Liver (tissue), 9 donors: ENCODE results near the gene SGIP1. TPM values are rescaled to one million over a fixed set of nuclear protein-coding genes. Genes with fewer than 3 reads are reported as not detected.

Source experiments
- DNase-seq: peaks from one replicate; pipeline ENCODE4 v3.0.0-alpha.2; 2017; ENCODE audit warnings: low spot score
- H3K27ac ChIP-seq, 2 donors: one replicate each; pipeline ENCODE4 v1.7.0; 2013; ENCODE audit warnings: inconsistent platforms in 2 of 2, low read length in 2 of 2, control low read depth in 1 of 2, low read depth in 1 of 2, mild to moderate bottlenecking in 1 of 2
- H3K27me3 ChIP-seq, 4 donors: one replicate each; pipeline versions ENCODE4 v1.6.1 to v1.7.0; 2013; ENCODE audit warnings: low read length in 3 of 4, inconsistent platforms in 1 of 4, mild to moderate bottlenecking in 1 of 4, moderate library complexity in 1 of 4; ENCODE audit not compliant: control insufficient read depth in 4 of 4, insufficient read depth in 4 of 4
- H3K36me3 ChIP-seq, 4 donors: one replicate each; pipeline versions ENCODE4 v1.6.1 to v1.7.0; 2013; ENCODE audit warnings: low read length in 3 of 4, mild to moderate bottlenecking in 3 of 4, low read depth in 1 of 4, moderate library complexity in 1 of 4; ENCODE audit not compliant: control insufficient read depth in 4 of 4, insufficient read depth in 3 of 4
- H3K4me1 ChIP-seq, 4 donors: one replicate each; pipeline versions ENCODE4 v1.6.1 to v1.7.0; 2013; ENCODE audit warnings: low read length in 3 of 4, mild to moderate bottlenecking in 3 of 4, moderate library complexity in 1 of 4; ENCODE audit not compliant: control insufficient read depth in 4 of 4, insufficient read depth in 4 of 4
- H3K4me3 ChIP-seq, 3 donors: one replicate each; pipeline versions ENCODE4 v1.6.1 to v1.7.0; 2013; ENCODE audit warnings: low read length in 3 of 3, control low read depth in 1 of 3, low read depth in 1 of 3, mild to moderate bottlenecking in 1 of 3
- H3K9ac ChIP-seq, 2 donors: one replicate each; pipeline ENCODE4 v1.7.0; 2013; ENCODE audit warnings: low read length in 2 of 2, mild to moderate bottlenecking in 2 of 2, moderate library complexity in 2 of 2, control low read depth in 1 of 2, low read depth in 1 of 2
- H3K9me3 ChIP-seq, 4 donors: one replicate each; pipeline versions ENCODE4 v1.6.1 to v1.7.0; 2013; ENCODE audit warnings: low read length in 3 of 4; ENCODE audit not compliant: control insufficient read depth in 4 of 4
- ATF3 ChIP-seq: IDR thresholded peaks from 2 replicates; pipeline ENCODE4 v1.6.1; 2016; ENCODE audit warnings: antibody characterized with exemption
- CTCF ChIP-seq: fragments of 150-350 bp; IDR thresholded peaks from 2 replicates; pipeline ENCODE4 v1.5.1; 2017; ENCODE audit warnings: improper control_type of control experiment, low read depth, low read length; ENCODE audit not compliant: missing input control
- EGR1 ChIP-seq, 2 donors: IDR thresholded peaks; 2 replicates each; pipeline ENCODE4 v1.6.1; 2016 to 2018; ENCODE audit warnings: antibody characterized with exemption in 2 of 2, low read depth in 2 of 2
- FOXA1 ChIP-seq: IDR thresholded peaks from 2 replicates; pipeline ENCODE4 v1.6.1; 2016; ENCODE audit warnings: antibody characterized with exemption
- FOXA2 ChIP-seq: IDR thresholded peaks from 2 replicates; pipeline ENCODE4 v1.6.1; 2016; ENCODE audit warnings: antibody characterized with exemption
- GABPA ChIP-seq, 2 donors: IDR thresholded peaks in 1 of 2; conservative IDR thresholded peaks in 1 of 2; 2 replicates each; pipeline ENCODE4 v1.6.1; 2016; ENCODE audit warnings: antibody characterized with exemption in 2 of 2, mild to moderate bottlenecking in 1 of 2, moderate library complexity in 1 of 2
- HNF4A ChIP-seq, 2 donors: conservative IDR thresholded peaks; 2 replicates each; pipeline ENCODE4 v1.6.1; 2016; ENCODE audit warnings: antibody characterized with exemption in 2 of 2, mild to moderate bottlenecking in 2 of 2
- HNF4G ChIP-seq: IDR thresholded peaks from 2 replicates; pipeline ENCODE4 v1.6.1; 2016; ENCODE audit warnings: antibody characterized with exemption
- JUND ChIP-seq, 2 donors: IDR thresholded peaks; 2 replicates each; pipeline ENCODE4 v1.6.1; 2016; ENCODE audit warnings: antibody characterized with exemption in 2 of 2
- MAX ChIP-seq: IDR thresholded peaks from 2 replicates; pipeline ENCODE4 v1.6.1; 2016; ENCODE audit warnings: antibody characterized with exemption
- NR2F2 ChIP-seq: IDR thresholded peaks from 2 replicates; pipeline ENCODE4 v1.6.1; 2016; ENCODE audit warnings: antibody characterized with exemption
- RAD21 ChIP-seq, 2 donors: IDR thresholded peaks; 2 replicates each; pipeline ENCODE4 v1.6.1; 2016; ENCODE audit warnings: antibody characterized with exemption in 2 of 2, mild to moderate bottlenecking in 2 of 2
- REST ChIP-seq: IDR thresholded peaks from 2 replicates; pipeline ENCODE4 v1.6.1; 2016; ENCODE audit warnings: antibody characterized with exemption, mild to moderate bottlenecking
- RXRA ChIP-seq, 2 donors: IDR thresholded peaks; 2 replicates each; pipeline ENCODE4 v1.6.1; 2017 to 2018; ENCODE audit warnings: antibody characterized with exemption in 2 of 2, mild to moderate bottlenecking in 1 of 2
- SP1 ChIP-seq: IDR thresholded peaks from 2 replicates; pipeline ENCODE4 v1.6.1; 2018; ENCODE audit warnings: antibody characterized with exemption, mild to moderate bottlenecking
- TAF1 ChIP-seq: conservative IDR thresholded peaks from 2 replicates; pipeline ENCODE4 v1.6.1; 2016; ENCODE audit warnings: antibody characterized with exemption, mild to moderate bottlenecking
- YY1 ChIP-seq: IDR thresholded peaks from 2 replicates; pipeline ENCODE4 v1.6.1; 2016; ENCODE audit warnings: antibody characterized with exemption, mild to moderate bottlenecking
- ZBTB33 ChIP-seq: IDR thresholded peaks from 2 replicates; pipeline ENCODE4 v1.6.1; 2016; ENCODE audit warnings: antibody characterized with exemption
- WGBS: extraction: QIAGEN DNeasy Blood & Tissue Kit; methylation state at CpG from one replicate; pipeline ENCODE4 v1.1.7; 2013; 5-methylcytosine and 5-hydroxymethylcytosine counted together
- polyA plus RNA-seq, 2 donors: library from polyadenylated mRNA; stranded (reverse) in 1 of 2; unstranded in 1 of 2; fragments of 200-250 nt in 1 of 2; fragments of >200 nt in 1 of 2; fragmentation: Nextera tagmentation in 1 of 2; extraction: Ambion mirVana in 1 of 2; gene quantifications; one replicate each; pipeline versions ENCODE4 v1.2.1 to v1.2.3, GENCODE V29; 2013 to 2015
- total RNA-seq, 2 donors: library from RNA; depleted of rRNA; stranded (reverse); fragments of >200 nt; gene quantifications; one replicate each; pipeline ENCODE4 v1.2.3, GENCODE V29; 2014
- donor health status: healthy.
- donor health status: healthy.
- donor health status: healthy.
- donor health status: healthy.
- donor health status: healthy.

SGIP1 gene
- total and polyA plus RNA-seq, 4 donors, result 0.09 to 2.5 (median 0.38) TPM

GRCh38 chr1:66730462-66730861 is 196.5 kb downstream of the SGIP1 start:
- Histone ChIP-seq H3K36me3 (no peaks in the 10 kb centered on the region), H3K9me3 (no peaks in the 10 kb centered on the region), H3K27me3 (no peaks in the 10 kb centered on the region), H3K27ac (no peak overlapping the region), H3K4me3 (no peak overlapping the region), H3K9ac (no peak overlapping the region), H3K4me1 (peaks cover 0 to 14% (median 1%) of the 10 kb centered on the region in 4 donors)
- whole genome bisulfite sequencing, result 89% methylated on average over 2 of the region's 2 CpGs
- TF ChIP-seq RXRA (IDR thresholded peaks at IDR 0.05) (no peak), ZBTB33 (no peak), JUND (IDR thresholded peaks at IDR 0.05) (no peak), RAD21 (IDR thresholded peaks at IDR 0.05) (no peak), HNF4A (conservative IDR thresholded peaks at IDR 0.05) (no peak), YY1 (no peak), EGR1 (IDR thresholded peaks at IDR 0.05; ENCODE audit: low read depth in 2 of 2) (no peak), ATF3 (no peak), FOXA2 (no peak), REST (no peak), TAF1 (no peak), MAX (no peak), GABPA (IDR thresholded peaks at IDR 0.05 in 1 of 2, conservative IDR thresholded peaks at IDR 0.05 in 1 of 2) (no peak), SP1 (no peak)
- DNase-seq, result no peak

GRCh38 chr1:66731170-66731865 is 197.4 kb downstream of the SGIP1 start:
- Histone ChIP-seq H3K9ac (no peak overlapping the region), H3K4me1 (peaks cover 0 to 7% (median 1%) of the 10 kb centered on the region in 4 donors), H3K36me3 (no peaks in the 10 kb centered on the region), H3K27me3 (no peaks in the 10 kb centered on the region), H3K9me3 (no peaks in the 10 kb centered on the region), H3K4me3 (no peak overlapping the region), H3K27ac (no peak overlapping the region)
- WGBS, result 89% methylated on average over 4 of the region's 4 CpGs
- no peak for DNase-seq
- TF ChIP-seq SP1, result no peak
- TF ChIP-seq MAX, result no peak
- TF ChIP-seq ZBTB33, result no peak
- no peak for TF ChIP-seq GABPA (IDR thresholded peaks at IDR 0.05 in 1 of 2, conservative IDR thresholded peaks at IDR 0.05 in 1 of 2)
- TF ChIP-seq ATF3, result no peak
- no peak for TF ChIP-seq TAF1
- TF ChIP-seq HNF4G, result no peak
- no peak for TF ChIP-seq FOXA2
- no peak for TF ChIP-seq FOXA1
- TF ChIP-seq JUND (IDR thresholded peaks at IDR 0.05), result no peak
- TF ChIP-seq RAD21 (IDR thresholded peaks at IDR 0.05), result no peak
- no peak for TF ChIP-seq EGR1 (IDR thresholded peaks at IDR 0.05; ENCODE audit: low read depth in 2 of 2)
- TF ChIP-seq CTCF, result no peak
- no peak for TF ChIP-seq NR2F2
- no peak for TF ChIP-seq YY1
- no peak for TF ChIP-seq HNF4A (conservative IDR thresholded peaks at IDR 0.05)
- no peak for TF ChIP-seq RXRA (IDR thresholded peaks at IDR 0.05)
